ENCODE data around the gene WASF2.

DNA sequence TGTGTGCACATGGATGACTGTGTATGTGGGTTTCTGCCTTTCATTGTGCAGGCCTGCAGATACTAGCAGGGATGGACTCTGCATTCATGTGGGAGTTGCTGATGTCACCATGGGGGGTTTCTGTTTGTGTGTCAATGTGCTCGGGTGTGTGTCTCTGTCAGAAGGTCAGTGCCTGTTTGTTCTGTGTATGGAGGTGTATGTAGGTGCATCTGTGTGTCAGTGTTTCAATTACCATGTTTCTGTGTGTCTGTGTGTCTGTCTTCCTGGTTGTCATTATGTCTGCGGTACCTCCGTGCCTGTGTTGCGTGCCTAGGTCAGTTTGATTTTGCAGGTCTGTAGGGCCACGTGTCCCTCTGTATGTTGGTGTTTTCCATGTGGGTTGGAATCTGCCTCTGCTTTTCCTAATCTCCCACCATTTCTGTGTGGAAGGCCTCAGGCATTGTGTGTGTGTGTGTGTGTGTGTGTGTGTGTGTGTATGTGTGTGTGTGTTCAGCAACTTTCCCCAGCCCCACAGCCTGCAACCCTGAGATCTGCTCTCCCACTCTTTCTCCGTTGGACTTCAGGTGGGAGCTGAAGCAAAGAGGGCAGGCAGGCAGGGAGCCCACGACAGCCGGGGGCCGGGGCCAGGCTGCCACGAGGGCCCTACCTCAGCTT is 36.7 kb upstream of the WASF2 start:
- TF ChIP-seq CREB1 (IDR thresholded peaks at IDR 0.05; ENCODE audit: low read depth) (no peak), TAF1 (IDR thresholded peaks at IDR 0.05; ENCODE audit: low read depth) (no peak), FOXM1 (IDR thresholded peaks at IDR 0.05; ENCODE audit: borderline replicate concordance, low read depth) (no peak), TCF12 (IDR thresholded peaks at IDR 0.05; ENCODE audit: low read depth) (no peak)
- TF ChIP-seq, protein P1, sequence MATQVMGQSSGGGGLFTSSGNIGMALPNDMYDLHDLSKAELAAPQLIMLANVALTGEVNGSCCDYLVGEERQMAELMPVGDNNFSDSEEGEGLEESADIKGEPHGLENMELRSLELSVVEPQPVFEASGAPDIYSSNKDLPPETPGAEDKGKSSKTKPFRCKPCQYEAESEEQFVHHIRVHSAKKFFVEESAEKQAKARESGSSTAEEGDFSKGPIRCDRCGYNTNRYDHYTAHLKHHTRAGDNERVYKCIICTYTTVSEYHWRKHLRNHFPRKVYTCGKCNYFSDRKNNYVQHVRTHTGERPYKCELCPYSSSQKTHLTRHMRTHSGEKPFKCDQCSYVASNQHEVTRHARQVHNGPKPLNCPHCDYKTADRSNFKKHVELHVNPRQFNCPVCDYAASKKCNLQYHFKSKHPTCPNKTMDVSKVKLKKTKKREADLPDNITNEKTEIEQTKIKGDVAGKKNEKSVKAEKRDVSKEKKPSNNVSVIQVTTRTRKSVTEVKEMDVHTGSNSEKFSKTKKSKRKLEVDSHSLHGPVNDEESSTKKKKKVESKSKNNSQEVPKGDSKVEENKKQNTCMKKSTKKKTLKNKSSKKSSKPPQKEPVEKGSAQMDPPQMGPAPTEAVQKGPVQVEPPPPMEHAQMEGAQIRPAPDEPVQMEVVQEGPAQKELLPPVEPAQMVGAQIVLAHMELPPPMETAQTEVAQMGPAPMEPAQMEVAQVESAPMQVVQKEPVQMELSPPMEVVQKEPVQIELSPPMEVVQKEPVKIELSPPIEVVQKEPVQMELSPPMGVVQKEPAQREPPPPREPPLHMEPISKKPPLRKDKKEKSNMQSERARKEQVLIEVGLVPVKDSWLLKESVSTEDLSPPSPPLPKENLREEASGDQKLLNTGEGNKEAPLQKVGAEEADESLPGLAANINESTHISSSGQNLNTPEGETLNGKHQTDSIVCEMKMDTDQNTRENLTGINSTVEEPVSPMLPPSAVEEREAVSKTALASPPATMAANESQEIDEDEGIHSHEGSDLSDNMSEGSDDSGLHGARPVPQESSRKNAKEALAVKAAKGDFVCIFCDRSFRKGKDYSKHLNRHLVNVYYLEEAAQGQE (IDR thresholded peaks at IDR 0.05; ENCODE audit: low read depth): no peak

Data from Ishikawa (cell line).